GM18519 (cell line): ENCODE measurements around the gene TAF1C.

Experiments
- ATAC-seq: cut with Tn5 transposase; IDR thresholded peaks from one replicate; pipeline ENCODE4 v1.9.1; 2021; ENCODE audit warnings: mild to moderate bottlenecking, moderate library complexity; ENCODE audit not compliant: unreplicated experiment, low FRiP score

The TAF1C gene

DNA sequence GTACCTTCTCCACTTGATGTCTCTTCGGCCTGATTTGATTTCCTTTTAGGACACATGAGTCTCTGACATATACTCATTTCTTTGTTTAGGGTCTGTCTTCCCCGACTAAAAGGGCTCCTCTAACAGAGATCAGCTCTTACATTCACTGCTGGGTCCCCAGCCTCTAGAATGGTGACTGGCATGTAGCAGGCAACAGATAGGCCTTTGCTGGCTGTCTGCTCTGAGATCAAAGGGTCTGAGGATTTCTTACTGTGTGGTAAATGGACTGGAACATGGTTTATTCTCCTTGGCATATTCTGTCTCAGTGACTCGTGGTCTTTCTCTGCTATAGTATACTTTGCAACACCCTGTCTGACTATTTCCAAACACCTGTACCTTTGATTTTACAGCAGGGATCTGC lies 25.1 kb downstream of the TAF1C start:
- ATAC-seq, result no peak

DNA sequence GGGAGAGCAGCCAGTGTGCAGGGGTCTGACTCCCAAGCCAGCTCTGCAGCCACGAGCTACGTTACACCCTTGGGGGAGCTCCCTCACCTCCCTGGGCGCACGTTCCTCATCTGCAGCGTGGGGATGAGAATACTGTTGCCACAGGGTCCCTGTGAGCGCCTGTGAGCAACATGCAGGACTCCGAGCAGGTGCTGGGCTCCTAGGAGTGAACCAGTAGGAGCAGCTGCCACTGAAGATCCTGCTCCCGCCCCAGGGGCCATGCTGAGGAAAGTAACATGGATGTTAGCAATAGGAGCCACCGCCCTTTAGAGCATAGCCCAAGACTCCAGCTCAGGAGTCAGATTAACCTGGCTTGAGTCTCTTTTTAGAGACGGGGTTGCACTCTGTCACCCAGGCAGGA lies 25.8 kb downstream of the TAF1C start:
- no peak for ATAC-seq

GRCh38 chr16:84159800-84160199 lies 27.1 kb downstream of the TAF1C start:
- ATAC-seq, result no peak

DNA sequence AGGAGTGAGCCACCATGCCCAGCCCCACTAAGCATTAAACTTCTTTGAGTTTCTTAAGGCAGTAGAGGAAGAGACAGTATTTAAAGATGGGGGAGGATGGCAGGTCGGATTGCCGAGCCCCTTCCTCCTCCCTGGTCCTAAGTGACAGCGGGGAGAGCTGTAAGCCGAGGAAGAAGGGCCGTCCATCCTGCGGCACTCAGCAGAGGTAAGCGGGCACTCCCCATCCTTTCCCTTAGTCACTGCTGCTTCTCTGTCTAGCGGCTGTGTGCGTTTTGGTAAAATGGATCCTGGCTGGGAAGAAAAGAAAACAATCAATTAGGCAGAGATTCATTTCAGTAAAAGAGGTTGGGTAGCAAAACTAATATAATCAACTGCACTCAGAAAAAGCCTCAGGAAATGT lies 27.9 kb downstream of the TAF1C start:
- no peak for ATAC-seq

- ATAC-seq, result no peak
These were observed 30.5 kb downstream of the TAF1C start for GRCh38 chr16:84156342-84156784.

- ATAC-seq, result no peak
These were observed 31.1 kb downstream of the TAF1C start for GRCh38 chr16:84155771-84156170.

DNA sequence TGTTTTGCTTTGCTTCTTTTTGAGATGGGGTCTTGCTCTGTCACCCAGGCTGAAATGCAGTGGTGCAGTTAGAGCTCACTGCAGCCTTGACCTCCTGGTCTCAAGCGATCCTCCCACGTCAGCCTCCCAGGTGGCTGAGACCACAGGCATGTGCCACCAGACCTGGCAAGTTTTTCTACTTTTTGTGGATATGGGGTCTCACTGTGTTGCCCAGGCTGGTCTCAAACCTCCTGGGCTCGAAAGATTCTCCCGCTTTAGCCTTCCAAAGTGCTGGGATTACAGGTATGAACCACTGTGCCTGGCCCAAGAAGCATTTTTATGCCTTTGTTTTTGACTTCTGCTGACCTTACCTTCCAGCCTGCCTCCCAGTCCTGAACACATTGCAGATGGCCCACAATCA lies 31.6 kb downstream of the TAF1C start:
- no peak for ATAC-seq

GRCh38 chr16:84153660-84154214 lies 33.1 kb downstream of the TAF1C start:
- no peak for ATAC-seq

DNA sequence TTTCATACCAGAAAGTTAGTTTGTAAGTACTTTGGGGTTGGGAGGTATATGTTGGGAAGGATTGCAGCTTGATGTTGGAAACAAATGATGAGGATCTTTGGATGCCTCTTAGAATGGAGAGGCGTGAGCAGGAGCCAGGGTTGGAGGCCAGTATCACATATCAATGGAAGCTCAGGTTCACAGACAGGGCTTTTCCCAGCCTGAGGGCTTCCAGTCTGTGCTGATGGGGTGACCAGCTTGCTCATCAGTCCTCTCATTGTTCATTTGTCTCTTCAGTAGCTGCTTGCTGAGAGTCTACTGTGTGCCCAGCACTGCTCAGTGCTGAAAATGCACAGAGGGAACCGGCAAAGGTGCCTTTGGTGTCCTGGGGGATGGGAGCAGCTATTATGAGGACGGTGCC lies 35.9 kb downstream of the TAF1C start:
- ATAC-seq, result no peak

GRCh38 chr16:84144859-84145639 lies 41.8 kb downstream of the TAF1C start, which contains the start of the genes DNAAF1 and HSDL1:
Gene DNAAF1, plus strand, starts transcription at chr16:84145308. Its CDS starts 133 bp downstream, at chr16:84145441.
Gene HSDL1, minus strand, starts transcription at chr16:84145177. Its CDS starts 13,856 bp downstream, at chr16:84131321.
- ATAC-seq, result peak; percentile 81

DNA sequence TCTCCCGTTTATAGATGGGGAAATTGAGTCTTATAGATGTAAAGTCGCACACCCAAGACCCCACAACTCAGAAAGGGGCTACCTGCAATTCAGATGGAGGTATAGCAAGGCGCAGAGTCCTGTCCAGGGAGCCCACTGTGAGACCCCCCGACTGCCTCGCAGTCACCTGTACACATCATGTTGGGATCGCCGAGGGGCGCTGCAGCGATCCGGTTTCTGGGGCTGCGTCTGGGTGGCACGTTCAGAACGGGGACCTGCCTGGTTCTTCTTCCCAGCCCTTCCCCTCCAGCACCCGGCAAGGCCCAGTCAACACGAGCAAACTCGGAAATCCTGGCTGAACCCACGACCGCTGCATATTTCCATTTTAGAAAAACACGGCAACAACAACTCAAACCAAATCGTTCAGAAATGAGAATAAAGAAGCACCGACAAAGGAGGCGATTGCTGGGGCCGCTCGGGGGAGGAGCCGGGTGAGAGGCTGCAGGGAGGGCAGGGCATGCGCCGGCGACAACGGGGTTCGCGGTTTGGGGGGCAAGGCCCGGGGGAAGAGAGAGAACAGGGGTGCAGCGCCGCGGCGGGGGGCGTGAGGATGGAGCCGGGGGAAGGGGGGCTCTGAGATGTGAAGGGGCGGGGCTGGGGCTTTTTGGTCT lies 42.5 kb downstream of the TAF1C start:
- ATAC-seq, result no peak

DNA sequence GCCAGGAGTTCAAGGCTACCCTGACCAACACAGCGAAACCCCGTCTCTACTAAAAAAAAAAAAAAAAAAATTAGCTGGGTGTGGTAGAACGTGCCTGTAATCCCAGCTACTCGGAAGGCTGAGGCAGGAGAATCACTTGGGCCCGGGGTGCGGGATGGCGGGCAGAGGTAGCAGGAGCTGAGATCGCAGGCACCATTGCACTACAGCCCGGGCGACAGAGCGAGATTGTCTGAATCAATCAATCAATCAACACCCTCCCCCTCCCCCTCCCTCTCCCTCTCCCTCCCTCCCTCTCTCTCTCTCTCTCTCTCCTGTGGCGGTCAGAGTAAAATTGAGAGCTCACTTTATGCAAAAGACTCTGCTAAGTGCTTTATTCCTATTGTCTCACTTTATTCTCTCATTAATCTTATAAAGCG lies 43.1 kb downstream of the TAF1C start:
- ATAC-seq, result no peak

GRCh38 chr16:84143081-84143480 lies 43.8 kb downstream of the TAF1C start:
- ATAC-seq, result no peak

- no peak for ATAC-seq
These were observed 45.6 kb downstream of the TAF1C start for GRCh38 chr16:84141143-84141670.

DNA sequence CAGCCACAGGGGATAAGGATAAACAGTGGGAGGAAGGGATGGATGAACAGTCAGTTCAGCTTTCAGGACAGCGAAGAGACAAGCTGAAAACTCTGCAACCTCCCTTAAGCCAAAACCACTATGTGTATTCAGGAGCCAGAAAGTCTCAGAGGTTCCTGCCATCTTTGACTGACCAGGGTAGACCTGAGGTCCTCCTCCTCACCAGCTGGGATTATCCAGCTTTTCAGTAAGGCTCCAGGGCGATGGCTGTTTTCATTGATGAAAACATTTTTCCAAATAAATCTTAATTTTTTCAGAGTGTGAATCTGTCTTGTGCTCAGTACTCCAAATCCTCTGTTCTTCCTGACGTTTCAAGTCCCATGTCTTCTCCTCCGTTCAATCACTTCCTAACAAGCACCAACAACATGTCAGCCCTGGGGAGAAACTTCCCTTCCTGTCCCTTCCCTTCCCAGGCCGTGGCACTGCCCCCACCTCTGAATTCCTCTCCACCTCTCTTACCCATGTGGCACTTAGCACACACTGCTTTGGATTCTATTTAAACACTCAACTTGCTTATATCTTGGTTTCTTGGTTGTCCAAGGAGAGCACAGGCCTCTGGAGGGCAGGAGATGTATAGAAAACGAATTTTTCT lies 47.1 kb downstream of the TAF1C start:
- ATAC-seq, result no peak

DNA sequence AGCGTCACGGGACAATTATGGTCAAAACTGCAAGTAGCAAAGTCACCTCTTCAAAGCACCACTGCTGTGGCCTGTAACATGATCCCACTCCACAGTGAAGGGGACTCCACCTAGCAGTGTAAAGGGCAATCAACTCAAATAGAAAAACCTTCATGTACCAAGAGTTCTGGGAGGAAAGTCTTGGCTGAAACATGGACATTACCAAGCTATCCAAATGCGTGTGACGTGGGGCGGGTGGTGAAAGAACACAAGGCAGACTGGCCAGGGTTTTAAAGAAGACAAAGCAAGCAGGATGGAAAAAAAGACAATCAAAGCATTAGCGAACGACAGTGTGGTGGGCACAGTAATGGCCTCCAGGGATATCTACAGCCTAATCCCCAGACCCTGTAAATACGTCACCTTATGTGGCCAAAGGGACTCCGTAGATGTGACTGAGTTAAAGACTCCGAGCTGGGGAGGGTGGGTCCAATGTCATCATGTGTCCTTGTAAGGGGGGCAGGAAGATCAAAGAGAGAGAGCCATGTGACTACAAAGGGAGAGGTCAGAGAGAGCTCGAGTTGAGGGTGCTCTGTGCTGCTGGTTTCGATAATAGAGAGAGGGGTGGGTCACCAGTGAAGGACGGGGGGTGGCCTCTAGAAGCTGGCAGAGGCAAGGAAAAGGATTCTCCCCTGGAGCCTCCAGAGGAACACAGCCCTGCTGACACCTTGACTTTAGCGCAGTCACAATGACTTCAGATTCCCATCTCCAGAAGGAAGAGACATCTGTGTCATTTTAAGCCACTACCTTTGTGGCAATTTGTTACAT lies 47.8 kb downstream of the TAF1C start:
- no peak for ATAC-seq

DNA sequence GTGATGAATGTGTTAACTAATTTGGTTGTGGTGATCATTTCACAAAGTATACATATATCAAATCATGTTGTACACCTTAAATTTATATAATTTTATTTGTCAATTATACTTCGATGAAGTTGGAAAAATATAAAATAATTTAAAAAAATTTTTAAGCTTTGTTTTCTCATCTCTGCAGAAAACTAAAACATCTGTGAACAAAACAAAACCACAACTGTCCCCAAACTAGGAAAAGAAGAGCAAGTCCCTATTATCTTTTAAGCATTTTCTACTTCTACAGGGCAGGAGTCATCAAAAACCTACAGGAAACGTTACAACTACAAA lies 48.4 kb downstream of the TAF1C start:
- ATAC-seq, result no peak

GRCh38 chr16:84137769-84138357 lies 49.0 kb downstream of the TAF1C start:
- no peak for ATAC-seq

DNA sequence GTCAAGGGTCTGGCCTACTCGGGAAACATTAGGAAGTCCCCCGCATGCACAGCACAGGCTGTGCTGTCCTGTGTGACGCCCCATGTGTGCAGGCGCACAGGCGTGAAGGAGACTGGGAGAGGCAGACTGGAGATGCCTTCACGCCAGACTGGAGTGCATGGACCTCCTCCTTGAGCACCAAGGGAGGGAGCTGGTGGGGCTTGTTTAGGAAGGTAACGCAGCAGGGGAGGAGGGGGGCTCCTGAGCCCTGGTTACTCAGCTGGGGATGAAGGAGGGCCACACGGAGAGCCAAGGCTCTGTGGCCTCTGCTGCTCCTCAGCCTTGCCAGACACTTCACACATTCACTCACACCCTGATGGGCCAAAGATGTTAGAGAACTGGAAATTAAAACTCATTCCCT lies 49.6 kb downstream of the TAF1C start:
- no peak for ATAC-seq
